DOHH2 (cell line): ENCODE measurements around the gene MSH2.

ENCODE experiments used
- H3F3A ChIP-seq: fragments of 200-600 bp; sonication (generic), shearing (Covaris generic); 2 replicates; pipeline ENCODE4 v1.6.0; 2016; ENCODE audit warnings: antibody characterized with exemption, mild to moderate bottlenecking; ENCODE audit not compliant: control insufficient read depth, insufficient read depth
- H3K27ac ChIP-seq: fragments of 200-600 bp; sonication (generic); 2 replicates; pipeline ENCODE4 v1.5.1; 2014; ENCODE audit warnings: low read depth, mild to moderate bottlenecking, low read length, moderate library complexity
- H3K27me3 ChIP-seq: fragments of 200-600 bp; sonication (generic); 2 replicates; pipeline ENCODE4 v1.6.1; 2014; ENCODE audit warnings: mild to moderate bottlenecking, low read length, mixed read lengths; ENCODE audit not compliant: control insufficient read depth
- H3K36me3 ChIP-seq: fragments of 200-600 bp; sonication (generic); 2 replicates; pipeline ENCODE4 v1.6.1; 2014; ENCODE audit warnings: mild to moderate bottlenecking, low read length, moderate library complexity, mixed read lengths; ENCODE audit not compliant: control insufficient read depth
- H3K4me1 ChIP-seq: fragments of 200-600 bp; sonication (generic); 2 replicates; pipeline ENCODE4 v1.6.1; 2014; ENCODE audit warnings: mild to moderate bottlenecking, low read length, mixed read lengths; ENCODE audit not compliant: control insufficient read depth
- H3K4me2 ChIP-seq: fragments of 200-600 bp; sonication (generic); 2 replicates; pipeline ENCODE4 v1.6.0; 2014; ENCODE audit warnings: mild to moderate bottlenecking, low read length, moderate library complexity
- H3K4me3 ChIP-seq: fragments of 200-600 bp; sonication (generic); 2 replicates; pipeline ENCODE4 v1.5.1; 2014; ENCODE audit warnings: mild to moderate bottlenecking, low read length, mixed read lengths
- H3K79me2 ChIP-seq: fragments of 200-600 bp; sonication (generic); 2 replicates; pipeline ENCODE4 v1.6.1; 2014; ENCODE audit warnings: mild to moderate bottlenecking, low read length, mixed read lengths; ENCODE audit not compliant: control insufficient read depth
- H3K9me2 ChIP-seq: fragments of 200-600 bp; sonication (generic); replicated peaks from 2 replicates; pipeline ENCODE4 v1.6.1; 2014; ENCODE audit warnings: mild to moderate bottlenecking, low read length, mixed read lengths; ENCODE audit not compliant: control insufficient read depth
- H3K9me3 ChIP-seq: fragments of 200-600 bp; sonication (generic); 2 replicates; pipeline ENCODE4 v1.6.1; 2014; ENCODE audit warnings: antibody characterized with exemption, low read length, mixed read lengths; ENCODE audit not compliant: control insufficient read depth, insufficient read depth
- H4K20me1 ChIP-seq: fragments of 200-600 bp; sonication (generic); 2 replicates; pipeline ENCODE4 v1.6.0; 2014; ENCODE audit warnings: low read depth, mild to moderate bottlenecking, antibody characterized with exemption, low read length, moderate library complexity; ENCODE audit not compliant: control insufficient read depth, insufficient read depth
- CTCF ChIP-seq: fragments of 200-600 bp; sonication (generic); IDR thresholded peaks from one replicate; pipeline ENCODE4 v1.5.1; 2014; ENCODE audit warnings: antibody characterized with exemption, mild to moderate bottlenecking, low read depth, low read length; ENCODE audit not compliant: poor library complexity, severe bottlenecking
- EZH2phosphoT487 ChIP-seq: fragments of 200-600 bp; sonication (generic); IDR thresholded peaks from 2 replicates; pipeline ENCODE4 v1.6.1; 2017; ENCODE audit warnings: borderline replicate concordance, mild to moderate bottlenecking, antibody characterized with exemption, low read length, moderate library complexity, mixed read lengths

The MSH2 gene

GRCh38 chr2:47508641-47509040 is 105.7 kb downstream of the MSH2 start:
- TF ChIP-seq EZH2phosphoT487 (no peak), CTCF (no peak)
- H3K79me2 ChIP-seq, result no peaks in the 10 kb centered on the region
- H3K9me2 ChIP-seq, result no peaks in the 10 kb centered on the region
- peaks cover 17% of the 10 kb centered on the region for H3K36me3 ChIP-seq
- peaks cover 83% of the 10 kb centered on the region for H3K4me1 ChIP-seq
- peaks cover 2% of the 10 kb centered on the region; the same call in 1 of the 2 replicates for H3F3A ChIP-seq
- peaks cover 20% of the 10 kb centered on the region for H3K9me3 ChIP-seq
- H4K20me1 ChIP-seq, result no peaks in the 10 kb centered on the region
- H3K27ac ChIP-seq, result peak overlapping the region; percentile 49
- H3K4me2 ChIP-seq, result peak overlapping the region; percentile 41
- H3K4me3 ChIP-seq, result peak overlapping the region; percentile 33
- no peaks in the 10 kb centered on the region for H3K27me3 ChIP-seq

GRCh38 chr2:47509250-47509649 is 106.3 kb downstream of the MSH2 start:
- Histone ChIP-seq H4K20me1 (no peaks in the 10 kb centered on the region), H3K4me1 (peaks cover 78% of the 10 kb centered on the region), H3K4me2 (peak overlapping the region; percentile 41), H3K4me3 (peak overlapping the region; percentile 33), H3K36me3 (peaks cover 17% of the 10 kb centered on the region), H3K9me2 (no peaks in the 10 kb centered on the region), H3K9me3 (peaks cover 20% of the 10 kb centered on the region), H3K27me3 (no peaks in the 10 kb centered on the region), H3K27ac (peak overlapping the region; percentile 49), H3K79me2 (no peaks in the 10 kb centered on the region), H3F3A (no peaks in the 10 kb centered on the region)
- TF ChIP-seq CTCF (no peak), EZH2phosphoT487 (no peak)

- TF ChIP-seq EZH2phosphoT487 (no peak), CTCF (no peak)
- H3K4me3 ChIP-seq, result peak overlapping the region; percentile 33
These were observed 106.9 kb downstream of the MSH2 start for GRCh38 chr2:47509821-47510385.

More at GRCh38 chr2:47509821-47510385, 106.9 kb downstream of the MSH2 start:
- Histone ChIP-seq H3K27ac (peak overlapping the region; percentile 49; the same call in 1 of the 2 replicates), H3K36me3 (peaks cover 11% of the 10 kb centered on the region), H3K4me2 (peak overlapping the region; percentile 41), H3K27me3 (no peaks in the 10 kb centered on the region), H4K20me1 (no peaks in the 10 kb centered on the region), H3K9me2 (no peaks in the 10 kb centered on the region), H3K79me2 (no peaks in the 10 kb centered on the region), H3K4me1 (peaks cover 72% of the 10 kb centered on the region), H3K9me3 (peaks cover 15% of the 10 kb centered on the region), H3F3A (no peaks in the 10 kb centered on the region)
